ENCODE data around the gene RGPD5.
"Not testable (repeated sequence)": the region's sequence is repeated elsewhere in the genome, so short reads cannot be mapped to it uniquely, and the experiment has no call there.

The RGPD5 gene

DNA sequence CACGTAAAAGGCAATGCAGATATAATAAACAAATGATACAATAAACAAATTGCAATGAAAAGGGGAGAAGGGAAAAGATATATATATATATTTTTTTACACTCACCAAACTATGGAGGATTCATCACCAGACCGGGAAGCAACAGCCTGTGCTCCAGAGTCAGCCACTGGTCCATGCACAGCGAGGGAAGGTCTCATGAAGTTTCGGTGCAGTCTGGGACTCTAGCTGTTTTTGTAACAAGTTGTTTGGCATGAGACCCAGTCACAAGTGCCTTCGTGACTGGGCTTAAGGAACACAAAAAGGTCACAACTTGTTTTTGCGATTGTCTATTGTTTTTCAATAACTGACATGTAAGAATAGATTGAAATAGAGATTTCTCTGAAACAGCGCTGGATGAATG is 99.6 kb downstream of the RGPD5 start:
- not testable (repeated sequence) for DNase-seq (ENCODE audit: low spot score)

DNA sequence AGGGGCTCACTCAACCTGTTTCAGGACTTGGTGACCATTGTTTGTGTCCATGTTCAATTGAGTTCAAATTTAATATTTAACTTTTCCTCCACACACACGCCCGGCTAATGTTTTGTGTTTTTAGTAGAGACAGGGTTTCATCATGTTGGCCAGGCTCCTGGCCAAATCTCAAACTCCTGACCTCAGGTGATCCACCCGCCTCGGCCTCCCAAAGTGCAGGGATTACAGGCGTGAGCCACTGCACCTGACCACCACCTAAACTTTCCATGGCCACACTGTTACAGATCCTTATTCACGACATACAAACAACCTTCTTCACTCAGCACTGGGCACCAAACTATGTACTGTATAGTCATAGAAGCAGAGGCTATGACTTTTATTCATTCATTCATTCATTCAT is 100.0 kb downstream of the RGPD5 start:
- not testable (repeated sequence) for DNase-seq (ENCODE audit: low spot score)

DNA sequence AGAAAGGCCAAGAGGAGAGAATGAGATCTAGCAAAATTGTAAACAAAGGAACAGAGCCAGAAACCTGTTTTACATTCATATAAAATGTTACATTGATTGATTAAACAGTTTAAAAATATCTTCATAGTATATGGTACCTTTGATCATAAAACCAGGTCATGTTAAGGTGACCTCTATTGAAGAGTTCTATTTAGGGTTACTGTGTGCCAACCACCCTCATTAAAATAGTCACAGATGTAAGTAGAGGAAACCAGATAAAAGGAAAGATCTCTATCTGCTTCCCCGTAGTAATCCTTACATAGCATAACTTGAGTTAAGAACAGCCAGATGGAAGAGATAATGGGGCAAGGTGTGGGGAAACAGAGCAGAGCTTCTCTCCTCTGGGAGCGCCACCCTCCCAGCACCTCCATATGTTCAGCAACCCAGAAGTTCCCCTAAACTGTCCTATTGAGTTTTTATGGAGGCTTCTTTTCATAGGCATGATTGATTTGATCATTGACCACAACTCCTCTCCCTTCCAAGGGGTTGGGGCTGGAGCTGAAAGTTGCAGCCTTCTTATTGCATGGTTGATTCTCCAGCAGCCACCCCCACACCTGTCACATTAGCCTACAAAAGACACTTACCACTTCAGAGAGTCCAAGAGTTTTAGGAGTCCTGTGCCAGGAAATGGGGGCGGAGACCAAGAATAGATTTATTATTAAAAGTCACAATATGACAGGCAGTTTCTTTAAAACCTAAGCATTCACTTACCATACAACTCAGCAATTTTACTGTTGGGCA is 101.2 kb downstream of the RGPD5 start:
- not testable (repeated sequence) for DNase-seq (ENCODE audit: low spot score)

DNA sequence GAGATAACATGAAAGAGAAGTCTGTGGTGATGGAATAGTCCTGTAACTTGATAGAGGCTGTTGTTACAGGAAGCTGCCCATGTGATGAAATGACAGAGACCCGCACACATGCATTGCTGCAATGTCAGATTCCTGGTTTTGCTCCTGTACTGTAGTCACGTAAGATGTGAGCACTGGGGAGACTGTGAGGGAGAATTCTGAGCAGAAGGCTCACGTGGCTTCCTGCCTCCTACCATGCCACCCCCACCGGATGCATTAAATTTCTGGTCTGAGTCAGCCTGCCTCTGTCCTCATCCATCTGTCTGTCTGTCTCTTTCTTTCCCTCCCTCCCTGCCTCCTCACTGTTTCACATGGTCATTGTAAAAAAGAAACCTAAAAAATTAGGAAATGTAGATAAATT is 102.1 kb downstream of the RGPD5 start:
- not testable (repeated sequence) for DNase-seq (ENCODE audit: low spot score)

DNA sequence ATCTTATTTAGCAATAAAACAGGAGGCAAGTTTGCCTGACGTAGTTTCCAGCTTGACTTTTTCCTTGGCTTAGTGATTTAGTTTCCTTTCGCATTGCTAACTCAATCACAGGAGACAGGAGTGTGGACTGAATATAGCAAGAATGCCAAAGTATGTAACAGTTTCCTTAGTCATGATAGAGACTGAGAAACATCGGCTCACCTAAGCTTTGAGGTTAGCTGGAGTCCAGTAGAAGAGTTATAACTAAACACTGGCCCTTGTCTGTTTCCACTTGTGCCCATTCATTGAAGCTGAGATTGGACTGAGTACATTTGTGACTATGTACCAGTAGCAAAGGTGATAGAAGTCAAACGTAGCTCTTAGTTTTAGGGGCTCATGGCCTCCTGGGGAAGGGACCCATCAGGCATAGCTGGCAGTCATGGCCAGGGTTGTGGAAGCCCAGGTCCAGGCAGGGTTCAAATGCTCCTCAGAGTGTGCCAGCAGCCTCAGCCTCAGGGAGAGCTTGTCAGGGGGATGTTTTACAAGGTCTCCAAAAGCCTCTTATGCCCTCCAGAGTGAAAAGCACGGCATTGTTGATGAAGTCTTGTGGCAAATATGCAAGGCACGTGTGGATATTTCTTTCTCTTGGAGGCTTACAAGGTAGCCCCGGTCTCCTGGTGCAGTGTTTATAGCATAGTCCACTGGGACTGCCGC is 103.8 kb downstream of the RGPD5 start:
- DNase-seq (ENCODE audit: low spot score), result not testable (repeated sequence)

DNA sequence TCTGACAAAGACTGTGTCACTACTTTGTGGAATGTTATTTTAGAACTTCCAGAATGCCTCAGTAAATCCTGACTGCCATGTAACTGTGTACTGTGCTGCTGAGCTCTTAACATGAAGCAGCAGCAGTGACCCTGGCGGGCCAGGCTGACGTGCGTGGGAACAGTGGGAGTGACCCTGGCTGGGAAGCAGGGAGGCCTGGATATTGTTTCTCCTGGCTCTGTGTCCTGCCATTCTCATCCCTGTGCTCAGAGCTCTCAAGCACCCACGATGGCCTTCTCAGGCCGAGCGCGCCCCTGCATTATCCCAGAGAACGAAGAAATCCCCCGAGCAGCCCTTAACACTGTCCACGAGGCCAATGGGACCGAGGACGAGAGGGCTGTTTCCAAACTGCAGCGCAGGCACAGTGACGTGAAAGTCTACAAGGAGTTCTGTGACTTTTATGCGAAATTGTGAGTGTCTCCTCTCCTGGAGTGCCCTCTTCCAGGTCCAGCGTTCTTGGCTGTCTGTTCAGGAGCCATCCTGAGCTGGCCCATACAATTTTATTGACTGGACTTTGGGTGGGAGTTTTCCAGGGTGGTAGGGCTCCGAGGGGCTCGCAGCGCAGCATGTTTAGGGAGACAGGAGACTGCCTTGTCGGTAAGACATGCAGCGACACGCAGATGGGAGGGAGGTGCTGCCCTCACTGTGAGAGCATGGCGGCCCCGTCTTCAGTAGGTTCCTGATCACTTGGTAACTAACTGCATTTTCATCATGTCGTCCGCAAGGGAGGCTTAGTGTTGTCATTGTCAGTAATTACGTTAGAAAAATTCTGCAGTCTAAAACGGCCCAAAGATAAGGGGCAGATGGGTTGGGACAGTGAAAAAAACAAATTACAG is 104.6 kb downstream of the RGPD5 start, which contains the start of gene LIMS3:
Gene LIMS3 (plus strand): TSS at position 227 of the 875 bp plus-strand sequence. CDS start 41 bp downstream, at position 268.
- DNase-seq (ENCODE audit: low spot score), result not testable (repeated sequence)

DNA sequence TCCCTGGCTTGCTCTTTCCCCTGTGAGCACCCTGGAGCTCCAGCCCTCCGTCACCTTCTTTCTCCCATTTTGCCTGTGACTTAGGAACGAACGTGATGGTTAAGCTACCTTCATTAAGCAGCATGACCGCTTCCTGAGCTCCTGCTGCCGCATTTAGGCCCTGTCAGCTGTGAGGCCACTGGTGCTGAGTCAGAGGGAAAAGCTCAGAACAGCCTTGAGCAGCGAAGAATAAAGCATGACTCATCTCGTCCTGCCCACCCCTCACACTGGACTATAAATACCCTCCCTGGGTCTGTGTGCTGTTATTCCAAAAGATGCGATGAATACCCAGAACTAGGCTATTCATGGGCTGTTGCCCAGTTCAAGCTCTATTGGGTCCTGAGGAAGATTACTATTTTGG is 111.7 kb downstream of the RGPD5 start:
- not testable (repeated sequence) for DNase-seq (ENCODE audit: low spot score)

Data from NAMALWA (cell line).